ENCODE results near the gene TOMM40L.

The TOMM40L gene

DNA sequence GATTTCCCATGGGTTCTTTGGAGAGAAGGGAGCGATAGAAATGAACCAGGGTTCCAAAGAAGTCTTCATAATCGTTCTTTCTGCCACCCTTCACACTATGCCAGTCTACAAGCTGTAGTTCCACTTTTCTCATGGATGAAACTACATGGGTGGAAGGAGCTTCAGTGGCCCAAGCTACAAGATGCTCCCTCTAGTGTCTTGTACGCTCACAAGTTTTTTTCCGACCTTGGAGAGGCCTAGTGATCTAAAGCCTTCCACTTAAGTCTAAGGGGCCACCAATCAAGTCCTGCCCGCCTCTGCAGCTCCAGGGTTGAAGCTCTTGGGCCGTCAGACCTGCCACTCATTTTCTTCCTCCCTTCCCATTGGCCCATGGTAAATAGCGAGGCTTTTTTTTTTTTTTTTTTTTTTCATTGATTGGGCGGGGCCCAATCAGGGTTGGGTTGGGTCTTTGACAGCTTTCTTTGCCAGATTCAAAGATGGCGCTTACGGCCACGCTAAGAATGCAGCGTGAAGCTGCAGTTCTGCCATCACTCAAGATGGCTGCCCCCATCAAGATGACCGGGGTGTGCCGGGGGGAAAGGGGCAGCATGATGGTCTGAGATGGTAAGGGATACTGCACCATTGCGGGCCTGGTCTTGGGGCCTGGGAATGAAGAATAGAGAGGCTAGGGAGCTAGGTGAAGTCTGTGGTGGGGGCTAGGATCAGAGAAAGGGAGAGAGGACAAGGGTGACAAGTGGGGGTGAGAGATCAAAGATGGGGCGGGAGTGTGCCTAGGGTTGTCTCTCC is at the start of gene TOMM40L:
Gene TOMM40L (plus strand): TSS at position 527 of the 786 bp plus-strand sequence. CDS start 430 bp downstream, outside the sequence.
- DNase-seq (ENCODE audit: low read depth in 2 of 2), result peak; percentile 83 to 90

DNA sequence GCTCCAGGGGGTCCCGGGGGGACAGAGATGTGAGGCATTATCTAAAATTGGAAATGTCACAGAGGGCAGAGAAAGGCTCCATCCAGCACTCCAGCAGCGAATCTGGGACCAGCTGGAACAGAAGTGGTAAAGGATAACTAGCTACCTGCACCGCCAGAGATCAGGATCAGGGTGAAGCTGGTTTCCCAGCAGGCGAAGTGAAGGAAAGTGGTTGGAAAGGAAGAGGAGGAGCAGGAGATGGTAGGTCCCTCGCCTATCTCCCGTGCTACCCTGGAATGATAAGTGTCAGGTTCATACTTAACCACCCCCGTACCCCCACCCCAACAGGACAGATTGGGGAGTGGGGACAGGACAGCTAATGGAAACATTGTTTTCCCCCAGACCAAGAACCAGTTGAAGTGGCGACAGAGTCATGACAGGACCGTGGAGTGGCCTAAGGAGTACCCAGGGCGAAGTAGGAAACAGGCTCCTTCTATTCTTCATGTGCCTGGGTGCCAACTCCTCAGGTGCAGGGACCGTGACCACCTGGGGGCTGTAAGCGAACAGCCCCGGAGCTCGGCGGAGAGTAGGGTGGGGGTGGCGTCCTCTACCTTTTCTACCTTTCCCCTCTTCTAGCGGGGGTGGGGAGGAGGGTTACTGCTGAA is 49.3 kb upstream of the TOMM40L start:
- DNase-seq (ENCODE audit: low read depth in 2 of 2), result no peak

- DNase-seq (ENCODE audit: low read depth in 2 of 2), result peak; percentile 88 to 97
These were observed 48.5 kb upstream of the TOMM40L start, which contains the start of gene B4GALT3 for GRCh38 chr1:161177112-161177935. TSS of gene B4GALT3 (minus strand) at chr1:161177507. CDS start at chr1:161176060, 1,447 bp downstream.

DNA sequence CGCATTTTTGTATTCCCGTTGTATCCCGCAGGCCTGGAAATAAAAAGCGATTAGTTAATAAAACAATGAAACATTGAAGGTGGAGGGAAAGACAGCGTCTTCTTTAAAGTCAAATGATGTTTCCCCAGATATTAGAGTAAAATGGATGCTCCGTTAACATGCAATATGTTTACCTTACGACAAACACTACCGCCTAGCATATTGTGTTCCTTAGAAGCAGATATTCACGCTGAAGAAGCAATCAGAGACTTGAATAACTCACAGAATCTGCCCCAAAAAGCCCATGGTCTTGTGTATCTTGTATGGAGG is 48.0 kb upstream of the TOMM40L start:
- no peak for DNase-seq (ENCODE audit: low read depth in 2 of 2)

GRCh38 chr1:161179698-161180097 is 46.2 kb upstream of the TOMM40L start:
- no peak for DNase-seq (ENCODE audit: low read depth in 2 of 2)

- DNase-seq (ENCODE audit: low read depth in 2 of 2), result no peak
These were observed 45.2 kb upstream of the TOMM40L start for GRCh38 chr1:161180639-161181038.

DNA sequence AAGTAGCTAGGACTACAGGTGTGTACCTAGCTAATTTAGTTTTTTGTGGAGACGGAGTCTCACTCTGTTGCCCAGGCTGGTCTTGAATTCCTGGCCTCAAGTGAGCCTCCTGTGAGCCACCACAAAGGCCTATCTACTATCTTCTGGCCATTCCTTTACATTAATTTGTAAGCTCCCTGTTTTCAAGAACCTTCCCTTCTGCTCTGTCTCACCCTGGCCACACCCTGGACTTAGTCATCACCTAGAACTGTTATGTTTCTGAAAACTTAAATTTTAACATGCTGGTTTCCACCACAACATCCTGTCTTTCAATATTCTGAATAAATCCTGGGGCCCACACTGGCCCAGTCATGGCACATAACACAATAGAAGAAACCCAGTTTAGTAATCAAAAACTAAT is 43.6 kb upstream of the TOMM40L start:
- peak; percentile 51 to 52 for DNase-seq (ENCODE audit: low read depth in 2 of 2)

GRCh38 chr1:161185282-161185682 is 40.6 kb upstream of the TOMM40L start:
- peak; percentile 44 to 59 for DNase-seq (ENCODE audit: low read depth in 2 of 2)

GRCh38 chr1:161185732-161186311 is 40.0 kb upstream of the TOMM40L start:
- DNase-seq (ENCODE audit: low read depth in 2 of 2), result no peak

GRCh38 chr1:161187311-161187710 is 38.5 kb upstream of the TOMM40L start:
- DNase-seq (ENCODE audit: low read depth in 2 of 2), result no peak

DNA sequence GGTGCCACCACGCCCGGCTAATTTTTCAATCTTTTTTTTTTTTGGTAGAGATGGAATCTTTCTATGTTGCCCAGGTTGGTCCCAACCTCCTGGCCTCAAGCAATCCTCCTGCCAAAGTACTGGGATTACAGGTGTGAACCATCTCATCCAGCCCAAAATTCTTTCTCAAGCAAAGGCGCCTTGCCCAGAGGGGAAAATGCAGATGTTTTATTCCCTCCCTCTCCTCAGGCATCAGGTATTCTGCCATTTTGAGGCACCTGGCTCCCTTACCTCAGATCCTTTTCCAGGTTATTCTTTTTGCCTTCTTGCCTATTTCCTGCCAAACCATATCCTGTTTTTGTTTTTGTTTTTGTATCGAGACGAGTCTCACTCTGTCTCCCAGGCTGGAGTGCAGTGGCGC is 37.5 kb upstream of the TOMM40L start:
- no peak for DNase-seq (ENCODE audit: low read depth in 2 of 2)

DNA sequence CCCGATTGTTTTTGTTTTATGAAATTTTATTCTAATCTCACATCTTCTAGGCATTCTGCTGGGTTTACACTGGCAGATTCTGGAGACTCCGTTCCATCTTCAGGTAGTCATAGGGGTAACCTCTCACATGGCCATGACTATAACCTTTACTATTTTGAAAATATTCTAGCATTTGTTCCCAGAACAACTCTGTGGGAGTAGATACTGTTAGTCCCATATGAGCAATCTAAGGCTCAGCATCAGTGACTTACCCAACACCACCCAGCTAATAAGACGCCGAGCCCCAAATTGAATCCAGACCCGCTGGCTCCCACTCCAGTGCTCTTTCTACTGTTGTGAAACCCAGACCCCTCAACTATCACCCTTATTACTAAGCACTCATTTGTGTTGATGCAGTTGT is 36.8 kb upstream of the TOMM40L start:
- no peak for DNase-seq (ENCODE audit: low read depth in 2 of 2)

GRCh38 chr1:161190962-161191521 is 34.8 kb upstream of the TOMM40L start:
- no peak for DNase-seq (ENCODE audit: low read depth in 2 of 2)

DNA sequence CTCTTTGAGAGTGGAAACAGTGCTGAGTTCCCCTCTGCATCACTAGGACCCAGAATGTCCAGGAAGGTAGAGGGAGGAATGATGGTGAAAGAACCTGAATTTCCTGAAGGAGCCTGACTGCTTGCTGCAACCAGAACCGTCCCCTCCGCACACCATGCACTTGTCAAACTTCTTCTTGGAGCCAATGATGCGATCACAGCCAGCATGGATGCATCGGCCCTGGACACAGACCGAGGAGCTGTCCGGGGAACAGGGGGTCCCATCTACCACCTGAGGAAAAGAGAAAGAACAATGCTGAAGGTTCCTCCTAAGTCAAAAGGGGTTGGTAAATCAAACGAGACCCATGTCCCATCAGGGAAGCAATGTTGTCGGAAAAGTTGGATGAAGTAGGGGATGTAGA is 33.9 kb upstream of the TOMM40L start:
- DNase-seq (ENCODE audit: low read depth in 2 of 2), result no peak

GRCh38 chr1:161192476-161193465 is 33.1 kb upstream of the TOMM40L start:
- peak; percentile 47 to 53 for DNase-seq (ENCODE audit: low read depth in 2 of 2)

DNA sequence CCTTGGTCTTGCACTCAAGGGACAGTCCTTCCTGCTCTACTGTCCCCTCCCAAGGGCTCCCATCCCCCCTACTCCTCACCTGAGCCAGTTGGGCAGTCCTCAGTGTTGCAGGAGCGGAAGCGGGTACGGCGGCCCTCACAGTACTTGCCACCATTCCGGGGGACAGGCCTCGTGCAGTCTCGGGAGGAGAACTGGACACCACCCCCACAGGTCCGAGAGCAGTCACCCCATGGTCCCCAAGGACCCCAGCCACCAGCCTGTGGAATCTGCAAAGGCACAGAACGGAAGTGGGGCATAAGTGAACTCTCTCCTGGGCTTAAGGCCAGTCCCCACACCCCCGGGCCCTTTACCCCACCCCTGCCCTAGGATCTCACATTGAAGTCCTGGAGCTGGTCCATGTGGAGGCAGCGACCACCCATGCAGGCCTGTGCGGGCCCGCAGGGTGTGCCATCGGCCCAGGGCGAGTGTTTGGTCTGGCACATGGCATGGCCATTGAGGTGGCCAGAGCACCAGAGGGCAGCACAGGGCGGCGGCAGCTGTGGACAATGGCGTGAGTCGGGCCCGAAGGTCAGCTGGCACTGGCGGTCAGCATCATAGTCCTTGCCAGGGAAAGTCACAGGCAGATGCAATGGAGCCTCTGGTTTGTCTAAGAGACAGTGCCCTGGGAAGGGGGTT is 32.2 kb upstream of the TOMM40L start:
- no peak for DNase-seq (ENCODE audit: low read depth in 2 of 2)

DNA sequence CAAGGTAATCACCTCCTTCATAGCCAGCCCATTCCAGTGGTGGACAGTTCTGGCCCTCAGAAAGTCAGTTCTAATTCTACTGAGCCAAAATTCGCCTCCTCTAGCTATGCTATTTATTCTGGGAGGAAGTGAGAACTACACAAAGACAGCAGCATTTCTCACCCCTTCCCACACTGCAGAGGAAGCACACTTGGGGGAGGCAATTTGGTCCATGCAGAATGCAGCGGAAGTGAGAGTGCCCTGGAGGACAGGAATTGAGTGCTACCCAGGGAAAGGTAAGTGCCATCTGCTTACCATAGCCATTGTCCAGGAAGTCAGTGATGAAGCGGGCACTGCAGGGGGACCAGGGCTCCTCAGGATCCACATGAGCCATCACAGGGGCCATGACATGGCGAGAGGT is 30.7 kb upstream of the TOMM40L start:
- no peak for DNase-seq (ENCODE audit: low read depth in 2 of 2)

GRCh38 chr1:161196111-161196510 is 29.7 kb upstream of the TOMM40L start:
- DNase-seq (ENCODE audit: low read depth in 2 of 2), result no peak

- no peak for DNase-seq (ENCODE audit: low read depth in 2 of 2)
These were observed 29.1 kb upstream of the TOMM40L start for GRCh38 chr1:161196521-161197451.
